Left ventricle myocardium inferior (tissue), 1 donor: Measurements from ENCODE around the gene NEDD1. TPM values are rescaled to one million over a fixed set of nuclear protein-coding genes. Genes with fewer than 3 reads are reported as not detected.

Source experiments
- DNase-seq: peaks from one replicate; pipeline ENCODE4 v3.0.0-alpha.2; 2020
- H3K27ac ChIP-seq: fragments of 200-600 bp; replicated peaks from 2 replicates; pipeline ENCODE4 v1.8.0; 2021
- H3K27me3 ChIP-seq: fragments of 200-600 bp; 2 replicates; pipeline ENCODE4 v1.8.0; 2021; ENCODE audit warnings: low read depth
- H3K36me3 ChIP-seq: fragments of 200-600 bp; 2 replicates; pipeline ENCODE4 v1.8.0; 2021
- H3K4me1 ChIP-seq: fragments of 200-600 bp; 2 replicates; pipeline ENCODE4 v1.8.0; 2021
- H3K4me3 ChIP-seq: fragments of 200-600 bp; 2 replicates; pipeline ENCODE4 v1.8.0; 2021; ENCODE audit warnings: mild to moderate bottlenecking, moderate library complexity
- H3K9me3 ChIP-seq: fragments of 200-600 bp; replicated peaks from 2 replicates; pipeline ENCODE4 v1.8.0; 2021
- intact Hi-C: fragments of 100-400 bp; cut with micrococcal nuclease; formaldehyde crosslinking; loops from one replicate; pipeline ENCODE4 v1.11.0; 2022
- total RNA-seq: library from RNA; stranded (reverse); fragmentation: NEBNext Ultra II Directional; extraction: Animal tissue kit (Norgen Biotek cat#: 25700); gene quantifications from one replicate; pipeline ENCODE4 v1.2.1, GENCODE V29; 2021
- TF ChIP-seq, protein P1 (sequence below): fragments of 200-600 bp; IDR thresholded peaks from 2 replicates; pipeline ENCODE4 v1.8.0; 2021; ENCODE audit warnings: antibody characterized with exemption, mild to moderate bottlenecking, borderline replicate concordance
- donor health status: DM: no; HTN: yes; CAD: no; lungs with severe emphysema.

Gene NEDD1
- total RNA-seq, 1 donor from 2014 or later, result 15.2 TPM

- DNase-seq, result no peak
- H3K4me1 ChIP-seq, result no peaks in the 10 kb centered on the region
Measured at GRCh38 chr12:96866801-96867590, 40.1 kb upstream of the NEDD1 start.

GRCh38 chr12:96870946-96871345 lies 36.1 kb upstream of the NEDD1 start:
- intact Hi-C loops, result no loop called here
- Histone ChIP-seq H3K9me3 (peaks cover 12% of the 10 kb centered on the region), H3K4me3 (no peak overlapping the region), H3K27me3 (peaks cover 7% of the 10 kb centered on the region), H3K27ac (no peak overlapping the region), H3K4me1 (no peaks in the 10 kb centered on the region), H3K36me3 (no peaks in the 10 kb centered on the region)
- DNase-seq, result no peak
- TF ChIP-seq, protein P1, sequence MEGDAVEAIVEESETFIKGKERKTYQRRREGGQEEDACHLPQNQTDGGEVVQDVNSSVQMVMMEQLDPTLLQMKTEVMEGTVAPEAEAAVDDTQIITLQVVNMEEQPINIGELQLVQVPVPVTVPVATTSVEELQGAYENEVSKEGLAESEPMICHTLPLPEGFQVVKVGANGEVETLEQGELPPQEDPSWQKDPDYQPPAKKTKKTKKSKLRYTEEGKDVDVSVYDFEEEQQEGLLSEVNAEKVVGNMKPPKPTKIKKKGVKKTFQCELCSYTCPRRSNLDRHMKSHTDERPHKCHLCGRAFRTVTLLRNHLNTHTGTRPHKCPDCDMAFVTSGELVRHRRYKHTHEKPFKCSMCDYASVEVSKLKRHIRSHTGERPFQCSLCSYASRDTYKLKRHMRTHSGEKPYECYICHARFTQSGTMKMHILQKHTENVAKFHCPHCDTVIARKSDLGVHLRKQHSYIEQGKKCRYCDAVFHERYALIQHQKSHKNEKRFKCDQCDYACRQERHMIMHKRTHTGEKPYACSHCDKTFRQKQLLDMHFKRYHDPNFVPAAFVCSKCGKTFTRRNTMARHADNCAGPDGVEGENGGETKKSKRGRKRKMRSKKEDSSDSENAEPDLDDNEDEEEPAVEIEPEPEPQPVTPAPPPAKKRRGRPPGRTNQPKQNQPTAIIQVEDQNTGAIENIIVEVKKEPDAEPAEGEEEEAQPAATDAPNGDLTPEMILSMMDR, result no peak

More at GRCh38 chr12:96866801-96867590, 40.1 kb upstream of the NEDD1 start:
- Histone ChIP-seq H3K27me3 (no peaks in the 10 kb centered on the region), H3K4me3 (no peak overlapping the region), H3K36me3 (no peaks in the 10 kb centered on the region), H3K27ac (no peak overlapping the region), H3K9me3 (peaks cover 4% of the 10 kb centered on the region)
- intact Hi-C loops, result no loop called here
- TF ChIP-seq, protein P1, result no peak

GRCh38 chr12:96872961-96873360 lies 34.1 kb upstream of the NEDD1 start:
- intact Hi-C loops, result no loop called here
- H3K36me3 ChIP-seq, result no peaks in the 10 kb centered on the region
- H3K9me3 ChIP-seq, result peaks cover 12% of the 10 kb centered on the region
- no peak for DNase-seq
- no peaks in the 10 kb centered on the region for H3K4me1 ChIP-seq
- TF ChIP-seq, protein P1, result no peak
- H3K27me3 ChIP-seq, result peaks cover 7% of the 10 kb centered on the region
- H3K4me3 ChIP-seq, result no peak overlapping the region
- H3K27ac ChIP-seq, result no peak overlapping the region

DNA sequence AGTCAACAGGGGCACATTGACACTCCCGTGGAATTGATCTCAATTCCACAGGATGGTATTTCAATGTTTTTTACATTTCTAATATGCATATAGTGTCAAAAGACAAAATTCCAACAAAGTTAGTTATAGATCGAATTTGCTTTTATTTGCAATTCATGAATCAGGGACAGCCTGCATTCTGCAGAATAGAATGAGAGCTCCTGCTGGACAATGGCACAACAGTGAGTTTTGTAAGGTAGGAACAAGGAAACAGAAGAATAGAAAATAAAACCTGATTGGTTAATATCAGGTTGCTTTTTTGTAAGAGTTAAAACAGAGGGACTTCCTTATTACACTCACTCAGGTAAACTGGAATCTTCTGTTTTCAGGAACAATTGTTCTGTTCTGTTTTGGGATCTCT lies 32.8 kb upstream of the NEDD1 start:
- H3K27ac ChIP-seq, result no peak overlapping the region
- H3K27me3 ChIP-seq, result peaks cover 7% of the 10 kb centered on the region
- no peaks in the 10 kb centered on the region for H3K36me3 ChIP-seq
- intact Hi-C loops, result no loop called here
- no peaks in the 10 kb centered on the region for H3K4me1 ChIP-seq
- DNase-seq, result no peak
- H3K4me3 ChIP-seq, result no peak overlapping the region
- TF ChIP-seq, protein P1, result no peak
- H3K9me3 ChIP-seq, result peaks cover 12% of the 10 kb centered on the region

- no peak for DNase-seq
- intact Hi-C loops, result no loop called here
- TF ChIP-seq, protein P1, result no peak
- Histone ChIP-seq H3K4me1 (no peaks in the 10 kb centered on the region), H3K9me3 (peaks cover 8% of the 10 kb centered on the region), H3K4me3 (no peak overlapping the region), H3K27me3 (peaks cover 7% of the 10 kb centered on the region), H3K36me3 (no peaks in the 10 kb centered on the region), H3K27ac (no peak overlapping the region)
Measured at GRCh38 chr12:96876966-96877365, 30.1 kb upstream of the NEDD1 start.
